GM10847 (cell line): ENCODE results near the gene XRCC5.

ENCODE experiments used
- POLR2A ChIP-seq: IDR thresholded peaks from 2 replicates; pipeline ENCODE4 v1.6.1; 2011; ENCODE audit not compliant: insufficient read length; ENCODE audit errors: extremely low read depth

Gene XRCC5

GRCh38 chr2:216155954-216156353 is 46.8 kb downstream of the XRCC5 start:
- no peak for TF ChIP-seq POLR2A

- no peak for TF ChIP-seq POLR2A
Observed at GRCh38 chr2:216156822-216157221, 47.7 kb downstream of the XRCC5 start.

GRCh38 chr2:216159144-216159543 is 50.0 kb downstream of the XRCC5 start:
- TF ChIP-seq POLR2A = no peak

GRCh38 chr2:216159646-216160045 is 50.5 kb downstream of the XRCC5 start:
- TF ChIP-seq POLR2A = no peak

- TF ChIP-seq POLR2A = no peak
Observed at GRCh38 chr2:216160786-216161185, 51.6 kb downstream of the XRCC5 start.

DNA sequence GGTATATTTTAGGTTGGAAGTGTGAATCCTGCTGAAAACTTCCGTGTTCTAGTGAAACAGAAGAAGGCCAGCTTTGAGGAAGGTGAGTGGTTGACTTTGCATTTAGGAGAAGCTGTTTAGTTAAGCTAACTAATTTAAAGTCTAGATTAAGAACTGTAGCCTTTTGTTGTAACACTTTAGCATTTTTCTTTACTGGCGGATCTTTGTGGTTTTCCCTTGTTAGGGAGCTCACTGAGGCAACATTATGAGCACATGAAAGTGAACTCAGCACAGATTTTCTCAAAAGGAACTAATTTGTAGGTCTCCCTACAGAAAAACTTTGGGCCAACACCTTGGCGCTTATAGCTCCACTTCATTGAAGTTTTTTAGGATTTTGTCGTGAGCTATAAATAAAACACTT is 52.8 kb downstream of the XRCC5 start:
- TF ChIP-seq POLR2A = no peak

DNA sequence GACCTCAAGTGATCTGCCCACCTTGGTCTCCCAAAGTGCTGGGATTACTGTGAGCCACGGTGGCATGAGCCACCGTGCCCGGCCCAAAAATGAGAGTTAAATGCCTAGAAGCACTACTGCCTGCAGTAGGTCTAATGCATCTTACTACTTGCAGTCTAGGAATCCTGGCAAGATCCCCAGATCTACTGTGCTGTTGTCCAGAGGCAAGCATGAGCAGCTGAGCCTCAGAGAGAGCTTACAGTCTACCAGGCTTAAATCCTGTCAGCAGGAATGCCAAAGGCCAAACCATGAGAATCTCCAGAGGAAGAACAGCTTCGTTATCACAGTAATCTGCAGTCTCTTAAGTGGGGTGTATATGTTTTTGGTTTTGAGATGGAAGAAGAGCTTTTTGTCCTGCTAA is 54.4 kb downstream of the XRCC5 start:
- no peak for TF ChIP-seq POLR2A

- no peak for TF ChIP-seq POLR2A
Observed at GRCh38 chr2:216164087-216164486, 54.9 kb downstream of the XRCC5 start.

DNA sequence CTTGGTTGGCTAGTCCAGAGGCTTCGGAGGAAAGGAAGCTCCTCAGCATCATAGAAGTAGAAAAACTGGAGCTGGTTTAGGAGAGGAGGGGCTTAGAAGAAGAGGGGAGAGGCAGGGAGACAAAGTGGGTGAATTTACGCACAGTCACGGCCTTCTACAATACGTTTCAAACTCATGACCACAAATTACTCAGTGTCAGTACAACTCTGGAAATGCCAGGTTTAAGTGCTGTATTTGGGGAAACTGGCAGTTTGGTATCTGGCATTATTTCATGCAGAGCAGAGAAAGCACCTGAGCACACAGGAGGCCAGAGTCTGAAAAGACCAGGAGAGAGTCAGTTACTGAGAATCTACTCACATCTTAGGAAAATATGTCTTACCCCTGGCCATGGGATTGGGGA is 55.4 kb downstream of the XRCC5 start:
- no peak for TF ChIP-seq POLR2A

DNA sequence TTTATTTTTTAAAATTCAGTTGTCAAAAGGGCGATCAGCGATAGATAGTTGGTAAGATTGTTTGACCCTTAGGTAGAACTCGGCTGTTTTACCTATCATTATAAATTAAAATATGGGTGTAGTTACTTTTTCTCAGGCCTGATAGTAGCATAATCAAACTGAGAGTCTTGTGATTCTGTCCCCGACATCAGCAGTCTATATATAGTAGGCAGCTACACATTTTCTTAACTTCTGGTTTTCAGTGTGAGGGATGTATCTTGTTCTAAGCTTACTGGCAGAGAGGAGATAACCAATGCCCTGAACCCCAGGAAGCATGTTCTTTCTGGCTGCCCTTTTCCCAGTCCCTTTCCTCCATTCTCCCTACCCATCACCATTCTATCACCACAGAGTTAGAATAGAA is 56.6 kb downstream of the XRCC5 start:
- no peak for TF ChIP-seq POLR2A

- no peak for TF ChIP-seq POLR2A
Observed at GRCh38 chr2:216169087-216169486, 59.9 kb downstream of the XRCC5 start.

GRCh38 chr2:216170076-216170763 is 61.1 kb downstream of the XRCC5 start:
- no peak for TF ChIP-seq POLR2A

- no peak for TF ChIP-seq POLR2A
Observed at GRCh38 chr2:216171011-216171410, 61.9 kb downstream of the XRCC5 start.

GRCh38 chr2:216172493-216172892 is 63.3 kb downstream of the XRCC5 start:
- no peak for TF ChIP-seq POLR2A

- TF ChIP-seq POLR2A = no peak
Observed at GRCh38 chr2:216179015-216179414, 69.9 kb downstream of the XRCC5 start.

- TF ChIP-seq POLR2A = no peak
Observed at GRCh38 chr2:216181351-216181750, 72.2 kb downstream of the XRCC5 start.

DNA sequence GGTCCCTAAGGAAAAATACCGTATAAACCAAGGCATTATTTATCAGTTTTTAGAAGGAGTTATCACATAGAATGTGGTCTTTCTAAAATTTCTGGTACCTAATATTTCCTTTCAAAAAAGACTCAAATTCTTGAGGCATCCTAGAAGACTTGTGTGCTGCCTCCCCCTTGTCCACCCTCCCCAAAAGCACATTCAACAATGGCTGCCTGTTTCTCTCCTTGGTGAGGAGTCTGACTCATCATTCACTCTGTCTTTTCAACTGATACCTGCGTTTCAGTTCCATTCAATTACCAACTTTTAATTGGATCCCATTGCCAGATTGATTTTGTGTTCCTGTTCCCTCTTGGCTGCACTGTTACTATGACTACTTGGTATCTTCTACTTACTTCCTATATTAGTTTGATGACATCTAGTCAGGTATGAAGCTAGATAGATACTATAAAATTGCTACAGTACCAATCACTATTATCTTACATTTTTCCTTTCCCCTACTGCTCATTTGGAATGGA is 72.9 kb downstream of the XRCC5 start:
- no peak for TF ChIP-seq POLR2A
